Right renal pelvis (tissue), 4 donors: ENCODE results near the gene CISD1. TPM values are rescaled to one million over a fixed set of nuclear protein-coding genes. Genes with fewer than 3 reads are reported as not detected.

Source experiments
- DNase-seq, 4 donors: peaks; one replicate each; pipeline ENCODE4 v3.0.0-alpha.2; 2013; ENCODE audit warnings: low read depth in 4 of 4, low spot score in 3 of 4, missing footprints in 1 of 4
- polyA plus RNA-seq, 4 donors: library from polyadenylated mRNA; unstranded; fragments of 120-200 nt; gene quantifications; one replicate each; pipeline ENCODE4 v1.2.1, GENCODE V29; 2013; ENCODE audit not compliant: insufficient read length in 4 of 4

Gene CISD1
- polyA plus RNA-seq, 4 donors = 53.5 to 62.1 (median 58.6) TPM

DNA sequence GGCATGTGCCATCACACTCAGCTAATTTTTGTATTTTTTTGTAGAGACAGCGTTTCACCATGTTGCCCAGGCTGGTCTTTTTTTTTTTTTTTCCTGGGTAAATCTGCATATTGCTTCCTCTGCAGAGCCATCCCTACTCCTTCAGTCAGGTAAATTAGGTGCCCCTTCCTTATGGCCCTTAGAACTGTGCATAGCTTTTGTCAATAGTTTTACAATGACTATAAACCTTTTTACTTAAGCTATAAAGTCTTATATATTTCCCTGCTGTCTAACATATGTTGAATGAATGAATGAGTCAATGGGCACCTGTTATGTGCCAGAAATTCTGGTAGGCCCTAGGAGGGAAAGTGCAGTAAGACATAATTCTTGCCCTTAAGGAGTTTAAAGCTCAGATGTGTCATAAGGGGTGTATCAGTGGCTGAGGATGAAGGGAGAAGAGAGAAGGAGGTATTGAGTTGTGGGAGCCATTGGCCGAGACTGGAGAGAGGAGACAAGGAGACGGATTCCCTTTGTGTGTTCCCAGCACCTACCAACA is 35.2 kb downstream of the CISD1 start:
- DNase-seq = no peak

DNA sequence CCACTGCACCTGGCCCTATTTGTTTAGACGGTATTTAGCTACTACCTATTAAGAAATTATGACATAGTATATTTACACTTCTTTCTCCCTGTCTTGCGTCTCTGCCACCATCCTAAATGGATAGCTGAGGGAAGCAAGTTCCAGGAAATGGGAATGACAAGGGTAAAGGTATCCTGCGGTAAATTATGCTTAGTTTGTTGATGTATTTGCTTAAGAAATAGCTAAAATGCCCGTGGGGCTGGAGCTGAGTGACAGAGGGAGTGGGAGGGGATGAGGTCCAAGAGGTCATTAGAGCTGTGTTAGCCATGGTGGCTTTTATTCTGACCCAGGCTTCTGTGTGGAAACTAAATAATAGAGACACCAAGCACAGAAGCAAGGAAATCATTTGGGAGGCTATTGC is 36.9 kb downstream of the CISD1 start:
- no peak for DNase-seq

DNA sequence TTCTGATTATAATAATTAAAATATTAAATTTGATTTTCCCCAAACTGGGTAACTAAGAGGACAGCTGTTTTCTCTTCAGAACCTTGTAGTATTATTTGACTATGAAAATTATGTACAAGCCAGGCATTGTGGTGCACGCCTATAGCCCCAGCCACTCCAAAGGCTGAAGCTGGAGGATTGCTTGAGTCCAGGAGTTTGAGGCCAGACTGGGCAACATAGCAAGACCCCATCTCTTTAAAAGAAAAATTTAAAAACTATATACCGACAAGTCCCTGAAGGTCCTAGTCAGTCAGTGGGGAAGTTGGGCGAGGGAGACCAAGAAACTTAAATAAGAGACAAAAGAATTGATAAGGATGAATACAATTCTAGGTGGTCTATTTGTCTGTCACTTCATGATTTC is 38.7 kb downstream of the CISD1 start:
- no peak for DNase-seq

DNA sequence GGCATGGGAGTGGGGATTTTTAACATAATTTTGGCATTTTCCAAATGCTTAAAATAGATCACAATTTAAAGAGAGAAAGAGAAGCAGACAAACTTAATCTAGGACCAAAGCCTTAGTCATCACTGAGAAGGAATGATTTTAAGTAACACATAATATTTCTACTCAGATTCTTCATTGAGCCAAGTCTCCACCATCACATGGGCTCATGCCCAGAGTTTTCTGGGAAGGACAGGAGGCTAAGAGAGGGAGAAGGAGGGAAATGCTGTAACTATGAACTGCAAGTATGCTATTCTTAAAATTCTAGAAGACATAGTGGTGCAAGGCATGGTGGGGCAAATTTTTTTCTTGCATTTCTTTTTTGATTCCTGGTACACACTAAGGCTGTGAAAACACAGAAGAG is 42.1 kb downstream of the CISD1 start:
- DNase-seq = no peak

DNA sequence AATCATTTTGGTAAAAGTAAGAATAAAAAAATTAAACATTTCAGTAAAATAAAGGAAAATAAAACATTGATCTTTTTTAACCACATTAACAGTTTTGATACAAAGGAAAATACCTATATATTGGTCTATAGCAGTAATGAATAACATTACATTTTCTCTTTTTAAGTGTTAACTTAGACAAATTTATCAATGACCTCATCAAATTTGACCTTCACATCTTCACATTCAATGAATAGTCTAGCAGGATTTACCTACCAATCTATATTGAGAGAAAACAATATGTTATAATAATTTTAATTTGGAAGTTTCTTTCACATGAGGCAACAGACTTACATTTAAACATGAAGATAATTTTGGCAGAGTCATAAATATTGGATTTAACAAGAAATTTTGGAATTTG is 47.9 kb downstream of the CISD1 start:
- no peak for DNase-seq

DNA sequence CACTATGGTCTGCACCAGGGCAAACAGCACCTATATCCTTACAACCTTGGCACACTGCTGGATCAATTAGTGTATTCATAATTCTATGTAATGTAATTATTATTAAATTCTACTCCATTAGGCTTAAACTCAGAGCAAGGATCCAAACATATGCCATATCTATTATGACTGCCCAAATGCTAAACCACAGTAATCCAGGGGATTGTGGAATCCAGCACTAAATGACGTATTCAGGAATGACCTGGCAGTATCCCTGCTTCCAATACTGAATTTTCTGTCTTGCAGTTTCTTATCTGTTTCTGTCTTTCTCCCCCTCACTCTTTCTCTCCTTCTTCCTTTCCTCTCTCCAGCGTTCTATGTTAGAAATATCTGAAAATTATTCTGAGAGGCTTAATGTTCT is 49.4 kb downstream of the CISD1 start:
- DNase-seq = no peak

DNA sequence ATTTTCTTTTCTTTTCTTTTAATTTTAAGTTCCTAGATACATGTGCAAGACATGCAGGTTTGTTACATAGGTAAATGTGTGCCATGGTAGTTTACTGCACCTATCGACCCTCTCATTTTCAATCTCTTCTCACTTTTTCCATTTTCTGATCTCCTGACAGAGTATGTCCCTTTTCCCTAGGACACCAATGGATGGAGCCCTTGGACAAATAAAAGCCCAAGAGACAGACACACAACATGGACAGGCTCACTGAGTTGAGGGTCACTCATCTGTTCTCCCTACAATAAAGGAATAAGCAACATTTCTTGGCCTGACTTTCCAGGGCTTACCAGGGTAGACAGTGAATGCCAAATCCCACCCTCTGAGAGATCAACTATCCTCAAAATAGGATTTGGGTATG is 50.6 kb downstream of the CISD1 start:
- no peak for DNase-seq

DNA sequence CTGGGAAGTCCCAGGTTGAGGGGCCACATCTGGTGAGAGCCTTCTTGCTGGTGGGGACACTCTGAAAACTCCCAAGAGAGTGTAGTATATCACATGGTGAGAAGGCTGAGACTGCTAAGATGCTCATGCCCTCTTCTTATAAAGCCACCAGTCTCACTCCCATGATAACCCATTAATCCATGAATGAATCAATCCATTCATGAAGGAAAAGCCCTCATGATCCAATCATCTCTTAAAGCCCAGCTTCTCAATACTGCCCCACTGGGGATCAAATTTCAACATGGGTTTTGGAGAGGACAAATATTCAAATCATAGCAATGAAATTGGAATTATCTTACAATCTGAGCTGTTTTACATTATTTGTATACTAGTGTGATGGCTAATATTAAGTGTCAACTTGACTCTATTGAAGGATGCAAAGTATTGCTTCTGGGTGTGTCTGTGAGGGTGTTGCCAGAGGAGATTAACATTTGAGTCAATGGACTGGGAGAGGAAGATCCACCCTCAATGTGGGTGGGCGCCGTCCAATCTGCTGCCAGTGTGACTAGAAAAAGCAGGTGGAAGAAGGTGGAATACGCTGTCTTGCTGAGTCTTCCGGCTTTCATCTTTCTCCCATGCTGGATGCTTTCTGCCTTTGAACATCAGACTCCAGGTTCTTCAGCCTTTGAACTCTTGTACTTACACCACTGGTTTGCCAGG is 51.5 kb downstream of the CISD1 start:
- no peak for DNase-seq

DNA sequence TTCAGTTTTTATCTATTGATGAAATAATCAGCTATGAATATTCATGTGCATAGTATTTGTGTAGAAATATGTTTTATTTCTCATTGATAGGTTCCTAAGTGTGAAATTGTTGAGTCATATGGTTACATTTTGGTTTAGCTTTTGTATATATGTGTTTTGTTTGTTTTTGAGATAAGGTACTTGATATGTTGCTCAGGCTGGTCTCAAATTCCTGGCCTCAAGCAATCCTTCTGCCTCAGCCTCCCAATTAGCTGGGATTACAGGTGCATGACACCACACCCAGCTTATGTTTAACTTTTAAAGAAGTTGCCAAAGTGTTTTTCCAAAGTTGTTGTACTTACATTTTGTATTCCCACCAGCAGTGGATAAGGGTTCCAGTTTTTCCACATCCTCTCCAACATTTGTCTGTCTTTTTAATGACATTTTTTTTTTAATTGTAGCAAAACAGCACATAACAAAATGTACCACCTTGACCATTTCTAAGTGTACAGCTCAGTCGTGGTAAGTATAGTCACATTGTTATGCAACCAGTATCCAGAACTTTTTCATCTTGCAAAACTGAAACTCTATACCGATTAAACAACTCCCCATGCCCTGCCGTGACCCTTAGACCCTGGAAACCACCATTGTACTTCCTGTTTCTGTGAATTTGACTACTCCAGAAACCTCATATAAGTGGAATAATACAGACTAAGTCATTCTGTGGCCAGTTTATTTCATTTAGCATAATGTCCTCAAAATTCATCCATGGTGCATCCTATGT is 53.3 kb downstream of the CISD1 start:
- no peak for DNase-seq

DNA sequence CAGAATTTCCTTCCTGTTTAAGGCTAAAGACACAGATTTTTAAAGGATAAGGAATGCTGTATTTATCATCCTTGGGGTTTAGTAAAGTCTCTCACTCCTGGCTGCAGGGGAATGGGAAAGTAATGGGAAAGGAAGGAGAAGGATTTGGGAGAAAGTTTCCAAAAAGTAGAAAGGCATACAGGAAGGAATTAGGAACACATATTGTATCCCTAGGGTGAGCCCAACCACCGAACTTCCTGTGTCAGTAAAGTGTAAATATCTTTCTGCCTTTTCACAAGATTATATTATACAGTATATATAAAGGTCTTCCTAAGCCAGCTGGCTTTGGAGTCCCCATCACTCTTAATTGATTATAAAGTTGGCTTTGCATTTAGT is 53.9 kb downstream of the CISD1 start:
- no peak for DNase-seq

DNA sequence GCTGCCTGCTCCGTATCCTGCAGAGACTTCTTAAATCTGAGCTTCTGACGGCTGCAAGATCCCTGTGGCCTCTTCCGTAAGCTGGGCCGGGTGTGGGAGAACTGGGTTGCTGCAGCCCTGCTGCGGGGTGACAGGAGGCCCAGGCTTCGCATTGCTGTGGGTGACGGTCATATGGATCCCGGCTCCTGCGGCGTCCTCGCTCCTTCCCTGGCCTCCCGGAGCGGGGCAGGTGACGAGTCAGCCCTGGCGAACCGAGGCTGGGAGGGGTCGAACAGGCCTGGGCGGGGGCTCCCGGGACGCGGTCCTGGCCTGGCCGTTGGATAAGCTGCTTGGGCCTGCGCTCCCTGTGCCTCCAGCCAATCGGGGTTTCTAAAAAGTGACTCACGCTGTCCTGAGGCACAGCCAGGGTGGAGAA is 58.0 kb downstream of the CISD1 start:
- peak in 1 of 4 donors; percentile 5 for DNase-seq

DNA sequence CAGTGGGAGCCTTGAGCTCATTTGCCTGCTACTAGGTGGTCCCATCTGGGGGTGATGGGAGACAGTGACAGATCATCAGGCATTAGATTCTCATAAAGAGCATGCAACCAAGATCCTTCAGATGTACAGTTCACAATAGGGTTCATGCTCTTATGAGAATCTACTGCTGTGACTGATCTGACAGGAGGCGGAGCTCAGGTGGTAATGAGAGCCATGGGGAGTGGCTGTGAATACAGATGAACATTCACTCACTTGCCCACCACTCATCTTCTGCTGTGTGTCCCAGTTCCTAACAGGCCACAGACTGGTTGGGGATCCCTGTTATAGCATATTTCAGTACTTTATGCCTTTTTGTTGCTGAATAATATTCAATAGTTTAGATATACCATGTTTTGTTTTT is 59.3 kb downstream of the CISD1 start:
- no peak for DNase-seq

DNA sequence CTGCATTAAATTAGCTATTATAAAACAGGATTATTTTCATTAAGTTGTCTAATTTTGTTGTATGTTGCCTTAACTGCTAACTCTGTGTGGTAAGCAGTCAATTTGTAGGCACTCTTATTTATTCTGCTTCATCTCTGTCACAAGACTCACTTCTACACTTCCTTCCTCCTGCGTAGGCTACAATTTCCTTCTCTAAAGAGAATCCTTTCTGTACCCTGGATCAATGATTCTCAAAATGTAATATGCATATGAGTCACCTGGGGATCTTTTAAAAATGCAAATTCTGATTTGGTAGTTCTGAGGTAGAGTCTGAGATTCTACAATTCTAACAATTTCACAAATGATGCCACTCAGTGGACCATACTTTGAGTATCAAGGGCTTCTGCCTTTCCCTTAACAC is 61.5 kb downstream of the CISD1 start:
- DNase-seq = no peak

DNA sequence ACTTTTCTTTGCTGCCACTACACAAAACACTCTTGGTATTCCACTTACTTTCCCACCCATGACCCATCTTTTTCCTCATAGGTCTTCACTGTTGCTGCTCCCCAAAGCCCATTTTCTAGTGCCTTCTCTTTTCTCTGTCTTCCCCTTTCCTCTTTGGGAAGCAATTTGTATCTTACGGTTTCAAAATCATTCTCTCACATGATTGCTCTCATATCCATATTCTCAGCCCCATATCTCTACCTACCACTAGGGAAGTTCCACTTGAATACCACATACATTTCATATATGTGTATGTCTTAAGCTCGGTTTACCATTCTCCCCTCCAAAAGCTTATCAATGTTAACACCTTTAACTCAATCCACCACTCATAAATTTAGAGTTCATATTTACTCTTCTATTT is 62.7 kb downstream of the CISD1 start:
- DNase-seq = no peak

DNA sequence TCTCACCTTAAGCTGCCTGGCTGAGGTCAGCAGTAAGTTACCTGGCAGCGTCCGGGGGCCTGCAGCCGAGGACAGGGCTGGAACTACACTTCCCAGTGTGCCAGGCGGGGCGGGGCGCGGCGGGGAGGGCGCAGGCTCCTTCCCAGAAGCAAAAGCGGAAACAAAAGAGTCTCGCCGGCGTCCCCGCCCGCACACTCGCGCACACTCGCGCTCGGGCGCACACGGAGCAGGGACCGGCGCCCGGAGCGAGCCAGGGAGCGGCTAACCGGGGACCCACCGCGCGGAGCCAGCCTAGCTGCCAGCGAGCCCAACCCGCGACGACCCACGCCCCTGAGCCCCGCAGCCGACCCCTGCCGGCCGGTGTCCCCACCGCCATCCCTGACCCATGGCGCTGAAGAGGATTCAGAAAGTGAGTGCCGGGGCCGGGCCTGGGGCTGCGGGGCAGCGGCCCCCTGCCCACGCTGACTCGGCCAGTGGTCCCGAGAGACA is 65.9 kb downstream of the CISD1 start, which contains the start of gene UBE2D1:
TSS of gene UBE2D1 (plus strand) at position 190 of the 489 bp plus-strand sequence. CDS start at position 386, 196 bp downstream.
- DNase-seq = peak; percentile 48 to 60 (median 54)

DNA sequence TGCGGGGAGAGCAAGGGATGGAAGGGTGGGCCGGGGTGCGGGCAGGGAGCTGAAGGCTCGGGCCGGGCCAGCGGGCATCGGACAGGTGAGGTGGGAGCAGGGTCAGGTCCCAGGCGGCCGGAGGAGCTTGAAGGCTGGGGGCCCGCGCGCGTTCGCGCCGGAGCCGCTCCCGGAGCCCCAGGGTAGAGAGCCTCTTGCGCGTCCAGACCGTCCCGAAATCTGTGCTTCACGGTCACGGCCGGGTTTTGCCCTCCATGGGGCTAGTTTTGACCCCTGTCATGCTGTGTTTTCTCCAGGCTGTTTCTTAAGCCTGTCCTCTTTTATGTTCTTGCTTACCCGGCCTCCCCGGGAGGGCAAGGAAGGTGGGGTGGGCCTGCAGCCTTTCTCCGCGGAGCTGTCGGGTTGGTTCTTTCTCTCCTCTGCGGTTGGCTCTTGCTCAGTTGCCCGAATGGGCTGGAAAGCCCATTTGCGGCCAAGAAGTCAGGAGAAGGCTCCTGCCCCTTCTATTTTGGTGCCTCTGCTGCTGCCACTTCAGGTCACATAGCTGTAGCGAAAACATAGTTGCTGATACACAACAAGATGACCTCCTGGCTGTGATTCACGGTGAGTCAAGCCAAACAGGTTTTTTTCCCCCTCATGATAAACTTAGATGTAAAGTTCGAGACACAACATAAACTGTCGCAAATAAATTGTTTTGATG is 66.5 kb downstream of the CISD1 start:
- peak in 1 of 4 donors; percentile 16 for DNase-seq

DNA sequence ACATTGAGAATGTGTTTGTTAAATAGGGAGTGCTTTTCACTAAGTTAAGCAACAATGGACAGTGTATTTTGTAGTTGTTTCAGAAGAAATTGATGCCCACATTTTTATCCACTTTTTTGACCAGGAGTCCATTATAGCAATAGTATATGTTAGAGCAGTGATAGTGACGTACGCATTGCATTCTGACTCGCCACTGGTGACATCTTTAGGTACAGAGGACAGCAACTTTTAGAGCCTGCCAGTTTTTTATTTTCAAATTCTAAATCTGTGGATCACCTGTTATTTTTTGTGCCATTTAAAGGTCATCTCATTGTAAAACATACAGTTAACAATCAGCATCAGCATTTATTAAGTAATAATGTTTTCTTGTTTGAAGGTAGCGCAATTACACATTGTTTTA is 67.3 kb downstream of the CISD1 start:
- DNase-seq = no peak
